ENCODE measurements around the gene TUBB8B. TPM values are rescaled to one million over a fixed set of nuclear protein-coding genes. Genes with fewer than 3 reads are reported as not detected.
"Not testable (repeated sequence)": the region's sequence is repeated elsewhere in the genome, so short reads cannot be mapped to it uniquely, and the experiment has no call there.

Gene TUBB8B
- total RNA-seq, result not detected in 2 replicates

DNA sequence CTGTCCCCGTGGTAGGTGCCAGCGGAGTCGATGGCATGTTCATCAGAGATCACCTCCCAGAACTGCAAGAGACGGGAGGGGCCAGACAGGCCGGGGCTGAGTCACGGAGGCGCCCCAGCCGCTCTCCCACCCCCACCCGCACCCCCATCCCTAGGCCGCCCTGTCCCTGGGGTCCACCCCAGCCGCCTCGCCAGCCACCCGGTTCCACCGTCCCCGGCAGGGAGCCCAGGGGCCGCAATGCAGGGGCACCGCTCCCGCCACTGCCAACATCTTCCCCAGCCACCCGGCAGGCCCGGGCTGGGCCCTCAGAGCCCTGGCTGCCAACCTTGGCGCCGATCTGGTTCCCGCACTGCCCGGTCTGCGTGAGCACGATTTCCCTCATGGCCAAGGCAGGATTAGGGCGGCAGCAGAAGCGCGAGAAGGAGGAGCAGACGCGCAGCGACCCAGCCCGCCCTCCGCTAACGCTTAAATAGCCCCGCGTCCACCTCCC lies at the start of gene TUBB8B:
Gene TUBB8B (minus strand): TSS at position 440 of the 490 bp plus-strand sequence. CDS start 58 bp downstream, at position 382.
- not testable (repeated sequence) for DNase-seq (ENCODE audit: low read depth)

- DNase-seq (ENCODE audit: low read depth), result not testable (repeated sequence)
Measured at GRCh38 chr18:97252-97914, 48.0 kb upstream of the TUBB8B start.

- DNase-seq (ENCODE audit: low read depth), result not testable (repeated sequence)
Measured at GRCh38 chr18:96767-97131, 47.3 kb upstream of the TUBB8B start.

GRCh38 chr18:96101-96766 lies 46.8 kb upstream of the TUBB8B start:
- not testable (repeated sequence) for DNase-seq (ENCODE audit: low read depth)

DNA sequence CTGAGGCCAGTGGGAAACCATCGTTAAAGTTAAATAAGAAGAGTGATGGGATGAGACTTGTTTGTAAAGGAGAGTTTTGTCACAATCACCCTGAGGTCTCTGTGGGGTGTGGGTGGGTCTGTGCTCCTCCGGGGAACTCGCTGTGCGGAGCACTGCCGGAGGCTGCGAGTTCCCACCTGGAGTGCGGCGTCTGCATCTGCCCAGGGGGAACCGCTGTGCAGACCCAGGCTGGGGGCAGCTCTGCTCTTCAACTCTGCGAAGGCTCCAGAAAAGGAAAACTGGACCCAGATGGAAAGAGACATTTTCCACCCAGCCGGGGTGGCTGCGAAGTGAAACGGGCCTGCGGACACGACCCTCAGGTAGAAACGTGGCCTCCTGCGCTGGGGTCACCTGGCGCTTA lies 46.2 kb upstream of the TUBB8B start:
- DNase-seq (ENCODE audit: low read depth), result not testable (repeated sequence)

GRCh38 chr18:93897-94408 lies 44.5 kb upstream of the TUBB8B start:
- not testable (repeated sequence) for DNase-seq (ENCODE audit: low read depth)

DNA sequence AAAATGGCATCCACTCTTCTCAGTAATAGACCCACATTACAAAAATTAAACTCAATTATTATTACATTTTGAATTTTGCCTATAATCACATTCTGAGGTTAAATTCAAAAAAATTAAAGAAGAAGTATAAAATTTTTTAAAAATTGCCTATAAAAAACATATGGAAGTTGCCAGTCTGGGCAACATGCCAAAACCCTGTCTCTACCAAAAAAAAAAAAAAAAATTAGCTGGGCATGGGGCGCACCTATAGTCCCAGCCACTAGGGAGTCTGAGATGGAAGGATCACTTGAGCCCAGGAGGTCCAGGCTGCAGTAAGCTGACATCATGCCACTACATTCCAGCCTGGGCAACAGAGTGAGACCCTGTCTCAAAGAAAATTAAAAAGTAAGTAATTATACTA lies 42.1 kb upstream of the TUBB8B start:
- DNase-seq (ENCODE audit: low read depth), result not testable (repeated sequence)

DNA sequence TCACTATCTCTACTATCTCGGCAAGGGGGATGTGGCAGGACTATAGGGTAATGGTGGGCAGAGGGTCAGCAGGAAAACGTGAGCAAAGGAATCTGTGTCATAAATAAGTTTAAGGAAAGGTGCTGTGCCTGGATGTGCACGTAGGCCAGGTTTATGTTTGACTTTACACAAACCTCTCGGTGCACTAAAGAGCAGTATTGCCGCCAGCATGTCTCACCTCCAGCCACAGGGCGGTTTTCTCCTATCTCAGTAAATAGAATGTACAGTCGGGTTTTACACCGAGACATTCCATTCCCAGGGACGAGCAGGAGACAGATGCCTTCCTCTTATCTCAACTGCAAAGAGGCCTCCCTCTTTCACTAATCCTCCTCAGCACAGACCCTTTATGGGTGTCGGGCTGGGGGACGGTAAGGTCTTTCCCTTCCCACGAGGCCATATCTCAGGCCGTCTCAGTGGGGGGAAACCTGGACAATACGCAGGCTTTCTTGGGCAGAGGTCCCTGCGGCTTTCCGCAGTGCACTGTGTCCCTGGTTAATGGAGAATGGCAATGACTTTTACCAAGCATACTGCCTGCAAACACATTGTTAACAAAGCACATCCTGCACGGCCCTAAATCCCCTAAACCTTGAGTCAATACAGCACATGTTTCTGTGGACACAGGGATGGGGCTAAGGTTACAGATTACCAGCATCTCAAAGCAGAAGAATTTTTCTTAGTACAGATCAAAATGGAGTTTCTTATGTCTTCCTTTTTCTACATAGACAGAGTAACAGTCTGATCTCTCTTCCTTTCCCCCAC lies 41.2 kb upstream of the TUBB8B start:
- not testable (repeated sequence) for DNase-seq (ENCODE audit: low read depth)

DNA sequence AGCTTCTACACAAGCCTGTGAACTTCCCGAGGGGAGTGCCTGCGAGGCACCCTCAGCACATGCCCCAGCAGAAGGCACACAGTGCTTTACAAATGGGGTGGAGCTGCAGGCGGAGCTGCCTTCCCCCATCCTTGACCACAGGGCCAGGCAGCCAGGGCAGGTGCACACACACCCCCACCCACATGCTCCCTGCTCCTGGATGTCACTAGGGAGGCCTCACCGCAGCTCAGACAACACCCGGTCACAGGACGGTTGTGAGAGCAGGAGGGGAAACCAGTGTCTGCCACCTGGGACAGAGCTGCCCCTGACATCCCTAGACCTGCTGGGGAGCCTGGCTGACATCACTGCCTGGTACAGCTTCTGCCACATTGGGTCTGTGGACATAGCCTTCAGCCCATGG lies 39.7 kb upstream of the TUBB8B start:
- not testable (repeated sequence) for DNase-seq (ENCODE audit: low read depth)

DNA sequence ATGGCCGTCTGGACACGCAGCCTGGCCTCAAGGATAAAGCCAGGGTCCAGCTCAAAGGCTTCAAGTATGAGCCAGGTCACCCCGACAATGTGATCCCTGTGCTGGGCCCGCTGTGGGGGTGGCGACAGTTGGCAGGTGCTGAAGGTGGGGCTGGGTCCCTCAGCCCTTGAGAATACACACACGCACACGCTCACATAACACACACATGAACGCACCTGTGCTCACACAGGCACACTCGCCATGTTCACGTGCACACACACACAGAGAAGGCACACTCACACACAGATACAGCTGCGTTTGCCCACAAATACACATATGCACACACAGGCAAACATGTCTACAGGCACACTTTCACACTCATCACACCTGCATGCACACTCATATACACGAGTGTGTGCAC lies 35.4 kb upstream of the TUBB8B start:
- DNase-seq (ENCODE audit: low read depth), result not testable (repeated sequence)

DNA sequence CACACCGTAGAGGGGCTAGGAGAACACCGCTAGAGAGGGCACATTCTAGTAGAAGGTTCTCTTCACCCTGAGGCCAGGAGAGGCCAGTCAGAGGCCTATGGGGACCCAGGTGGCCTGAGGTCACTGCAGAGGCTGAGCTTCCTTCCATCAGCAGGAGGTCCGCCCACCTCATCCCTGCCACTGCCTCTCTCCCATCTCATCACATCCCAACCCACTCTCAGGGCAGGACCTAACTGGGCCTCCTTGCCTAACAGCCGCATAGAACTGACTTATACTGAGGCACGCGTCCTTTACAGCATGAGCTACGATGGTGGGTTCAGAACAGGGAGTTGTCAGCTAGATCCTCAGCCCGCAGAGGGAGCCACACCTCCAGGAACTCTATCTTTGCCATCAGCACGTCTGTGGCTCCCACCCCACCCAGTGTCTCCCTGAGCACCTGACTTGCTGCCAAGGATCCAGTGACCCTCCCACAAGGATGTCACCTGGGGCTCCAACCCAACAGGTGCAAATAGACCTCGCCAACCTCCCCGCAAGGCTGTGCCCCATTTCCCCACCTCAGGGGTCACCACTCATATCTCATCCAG lies 33.3 kb upstream of the TUBB8B start:
- not testable (repeated sequence) for DNase-seq (ENCODE audit: low read depth)

- DNase-seq (ENCODE audit: low read depth), result not testable (repeated sequence)
Measured at GRCh38 chr18:80881-81280, 31.5 kb upstream of the TUBB8B start.

- DNase-seq (ENCODE audit: low read depth), result not testable (repeated sequence)
Measured at GRCh38 chr18:80202-80601, 30.8 kb upstream of the TUBB8B start.

GRCh38 chr18:75525-76160 lies 26.2 kb upstream of the TUBB8B start:
- DNase-seq (ENCODE audit: low read depth), result not testable (repeated sequence)

DNA sequence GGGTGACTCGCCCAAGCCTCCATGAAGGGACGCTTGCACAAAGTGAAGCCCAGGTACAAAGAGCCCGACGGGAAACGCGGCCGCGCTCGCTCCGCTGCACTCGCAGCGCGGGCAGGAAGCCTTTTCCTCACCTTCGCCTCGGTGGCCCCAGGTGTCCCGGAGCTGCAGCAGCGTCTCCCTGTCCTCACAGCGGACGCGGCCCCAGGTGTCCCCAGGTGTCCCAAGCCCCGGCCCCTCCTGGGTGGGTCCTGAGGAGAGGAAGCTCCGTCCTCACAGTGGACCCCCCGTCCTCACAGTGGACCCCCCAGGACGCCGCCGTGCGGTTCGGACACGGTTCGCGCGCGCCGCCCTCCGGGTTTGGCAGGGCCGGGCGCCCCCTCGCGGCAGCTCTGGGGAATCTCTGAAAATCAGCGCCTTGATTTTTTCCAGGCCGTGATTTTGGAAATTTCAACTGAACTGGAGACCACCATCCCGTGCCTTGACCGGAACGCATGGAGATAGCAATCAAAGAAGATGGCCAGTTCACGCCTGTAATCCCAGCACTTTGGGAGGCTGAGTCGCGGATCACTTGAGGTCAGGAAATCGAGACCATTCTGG lies 23.9 kb upstream of the TUBB8B start:
- not testable (repeated sequence) for DNase-seq (ENCODE audit: low read depth)

DNA sequence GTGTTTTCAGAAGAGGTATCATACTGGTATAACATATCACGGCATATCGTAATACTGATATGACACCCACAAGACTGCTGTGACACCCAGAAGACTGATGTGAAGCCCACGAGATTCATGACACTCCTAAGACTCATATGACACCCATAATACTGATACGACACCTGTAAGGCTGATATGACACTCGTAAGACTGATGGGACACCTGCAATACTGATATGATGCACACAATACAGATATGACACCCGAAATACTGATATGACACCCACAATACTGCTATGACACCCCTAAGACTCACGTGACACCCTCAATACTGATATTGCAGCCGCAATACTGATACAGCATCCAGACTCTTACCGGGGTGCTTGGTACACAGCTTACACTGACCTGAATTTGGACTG lies 18.3 kb upstream of the TUBB8B start:
- not testable (repeated sequence) for DNase-seq (ENCODE audit: low read depth)

- not testable (repeated sequence) for DNase-seq (ENCODE audit: low read depth)
Measured at GRCh38 chr18:64279-64678, 14.9 kb upstream of the TUBB8B start.

- DNase-seq (ENCODE audit: low read depth), result not testable (repeated sequence)
Measured at GRCh38 chr18:63656-64055, 14.2 kb upstream of the TUBB8B start.

DNA sequence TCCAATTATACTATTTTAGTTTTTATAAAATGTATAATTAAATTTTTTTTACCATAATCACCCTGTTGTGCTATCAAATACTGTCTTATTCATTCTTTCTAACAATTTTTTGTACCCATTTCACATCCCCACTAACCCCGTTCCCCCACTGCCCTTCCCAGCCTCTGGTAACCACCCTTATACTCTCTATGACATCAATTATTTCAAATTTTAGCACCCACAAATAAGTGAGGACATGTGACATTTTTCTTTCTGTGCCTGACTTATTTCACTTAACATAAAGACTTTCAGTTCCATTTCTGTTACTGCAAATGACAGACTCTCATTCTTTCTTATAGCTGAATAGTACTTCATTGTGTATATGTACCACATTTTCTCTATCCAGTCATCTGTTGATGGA lies 5.0 kb upstream of the TUBB8B start:
- DNase-seq (ENCODE audit: low read depth), result not testable (repeated sequence)

DNA sequence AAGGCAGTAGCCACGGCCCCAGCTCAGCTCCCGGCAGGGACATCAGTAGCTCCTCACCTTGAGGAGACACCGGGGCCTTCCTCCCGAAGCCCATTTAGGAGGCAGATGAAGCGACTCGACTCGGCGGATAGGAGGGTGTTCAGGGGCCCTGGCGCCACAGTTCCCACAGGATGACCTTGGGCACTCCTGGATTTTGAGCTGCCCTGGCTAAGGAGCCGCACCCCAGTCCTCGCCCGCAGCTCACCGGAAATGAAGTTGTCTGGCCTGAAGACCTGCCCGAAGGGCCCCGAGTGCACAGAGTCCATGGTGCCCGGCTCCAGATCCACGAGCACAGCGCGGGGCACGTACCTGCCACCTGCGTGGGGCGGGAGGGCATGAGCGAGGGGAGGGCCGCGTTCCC lies 719 bp downstream of the TUBB8B start:
- DNase-seq (ENCODE audit: low read depth), result not testable (repeated sequence)

DNA sequence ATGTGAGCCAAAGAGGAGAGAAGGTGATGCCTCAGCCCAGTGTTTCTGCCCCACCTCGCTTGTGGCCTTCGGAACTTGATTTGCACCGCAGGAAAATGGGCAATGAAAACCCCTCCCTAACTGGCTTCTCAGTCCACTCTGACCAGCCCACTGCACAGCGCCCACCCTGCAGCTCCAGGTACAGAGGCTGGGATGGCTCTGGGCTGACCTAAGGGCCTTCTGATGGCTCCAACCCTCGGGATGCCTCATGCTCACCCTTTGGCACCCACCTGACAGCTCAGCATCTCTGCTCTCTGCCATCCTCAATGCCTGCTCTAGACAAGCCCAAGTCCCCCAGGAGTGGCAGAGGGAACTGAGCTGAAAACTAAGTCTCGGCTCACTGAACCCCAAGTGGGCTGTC lies 36.2 kb downstream of the TUBB8B start:
- not testable (repeated sequence) for DNase-seq (ENCODE audit: low read depth)
